Erythroblast (primary cell): ENCODE measurements around the gene GATA1.

ENCODE experiments used
- DNase-seq, 2 experiments: peaks; one replicate each; lab custom pipeline; 2025; lab: John Stamatoyannopoulos, UW
- GATA1 ChIP-seq: IDR thresholded peaks from 2 replicates; pipeline ENCODE4 v1.6.1; 2011; ENCODE audit warnings: low read depth, mild to moderate bottlenecking, control low read depth, low read length, moderate library complexity
- POLR2A ChIP-seq: IDR thresholded peaks from 2 replicates; pipeline ENCODE4 v1.6.1; 2011; ENCODE audit warnings: mild to moderate bottlenecking, low read length

Gene GATA1

GRCh38 chrX:48789366-48790220 is 3.2 kb downstream of the GATA1 start:
- TF ChIP-seq POLR2A (peak; percentile 48), GATA1 (no peak)
- DNase-seq: peak; percentile 61 to 71

- no peak for TF ChIP-seq GATA1
- TF ChIP-seq POLR2A: no peak
- DNase-seq: no peak
Measured at GRCh38 chrX:48790477-48790876, 4.1 kb downstream of the GATA1 start.

- no peak for DNase-seq
- no peak for TF ChIP-seq POLR2A
- TF ChIP-seq GATA1: no peak
Measured at GRCh38 chrX:48791063-48791820, 4.9 kb downstream of the GATA1 start.

- TF ChIP-seq POLR2A: no peak
- no peak for TF ChIP-seq GATA1
- no peak for DNase-seq
Measured at GRCh38 chrX:48792219-48792618, 5.8 kb downstream of the GATA1 start.

- no peak for DNase-seq
- TF ChIP-seq POLR2A (no peak), GATA1 (no peak)
Measured at GRCh38 chrX:48793935-48794334, 7.5 kb downstream of the GATA1 start.

- peak; percentile 78 to 92 for DNase-seq
- TF ChIP-seq GATA1 (no peak), POLR2A (peak; percentile 46)
Measured at GRCh38 chrX:48794340-48794910, 8.0 kb downstream of the GATA1 start.

- peak; percentile 15 for TF ChIP-seq POLR2A
- no peak for TF ChIP-seq GATA1
- peak; percentile 56 to 66 for DNase-seq
Measured at GRCh38 chrX:48794911-48795515, 8.6 kb downstream of the GATA1 start.

GRCh38 chrX:48798318-48798717 is 11.9 kb downstream of the GATA1 start:
- DNase-seq: no peak
- TF ChIP-seq GATA1 (no peak), POLR2A (no peak)

- DNase-seq: peak; percentile 88 to 95
- TF ChIP-seq POLR2A (peak; percentile 51), GATA1 (no peak)
Measured at GRCh38 chrX:48800574-48801279, 14.3 kb downstream of the GATA1 start.

GRCh38 chrX:48801280-48802088 is 15.1 kb downstream of the GATA1 start, which contains the start of gene HDAC6:
Gene HDAC6 (plus strand): TSS chrX:48802067. CDS start chrX:48802693, 626 bp downstream.
- DNase-seq: peak; percentile 99
- TF ChIP-seq GATA1: no peak
- peak; percentile 35 for TF ChIP-seq POLR2A

- TF ChIP-seq POLR2A (peak; percentile 67), GATA1 (no peak)
- DNase-seq: peak; percentile 89 to 90
Measured at GRCh38 chrX:48802089-48802904, 15.9 kb downstream of the GATA1 start.
